Fibroblast of upper back skin (primary cell): ENCODE results near the gene TRIM24.

ENCODE experiments used
- DNase-seq: peaks from one replicate; pipeline ENCODE4 v3.0.0-alpha.2; 2013

TRIM24 gene

DNA sequence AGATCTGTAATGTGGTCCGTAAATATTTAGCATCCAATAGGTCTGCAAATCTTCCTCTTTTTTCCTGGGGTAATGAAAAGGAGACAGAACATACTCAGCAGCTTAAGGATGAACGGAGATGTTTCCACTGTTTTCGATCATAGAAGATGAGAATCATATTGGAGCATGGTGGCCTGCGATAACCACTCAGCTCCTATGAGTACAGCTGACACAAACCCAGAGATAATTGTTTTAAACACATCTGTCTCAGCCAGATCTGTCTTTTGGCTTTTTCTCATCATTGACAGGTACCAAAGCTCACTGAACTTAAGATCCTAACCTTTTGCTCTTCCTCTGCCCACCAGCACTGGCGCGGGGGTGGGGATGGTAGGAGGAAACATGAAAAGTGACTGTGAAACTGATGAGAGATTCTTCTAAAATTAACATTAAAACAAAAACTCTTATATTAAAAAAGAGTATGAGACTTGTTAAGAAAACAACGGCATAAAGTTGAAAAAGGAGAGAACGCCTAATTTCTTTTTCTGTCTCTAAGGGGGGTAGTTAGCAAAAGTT is 170.1 kb downstream of the TRIM24 start:
- DNase-seq = no peak

DNA sequence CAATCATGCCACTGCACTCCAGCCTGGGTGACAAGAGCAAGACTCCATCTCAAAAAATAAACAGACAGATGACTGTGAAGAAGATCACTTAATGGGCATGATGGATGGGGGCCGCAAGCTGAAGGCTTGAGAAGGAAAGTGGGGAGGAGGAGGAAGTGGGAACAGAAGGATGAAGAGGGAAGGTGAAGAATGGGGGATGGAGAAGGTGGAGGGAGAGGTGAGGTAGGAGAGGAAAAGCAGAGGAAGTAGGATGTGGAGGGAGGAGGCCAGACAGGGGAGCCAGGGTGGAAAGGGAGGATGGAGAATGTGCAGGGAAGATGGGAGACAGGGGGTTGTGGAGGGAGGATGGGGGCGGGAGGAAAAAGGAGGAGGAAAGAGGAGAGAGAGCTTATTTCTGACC is 172.3 kb downstream of the TRIM24 start:
- no peak for DNase-seq

GRCh38 chr7:138632826-138633602 is 173.0 kb downstream of the TRIM24 start:
- DNase-seq = no peak
